ENCODE data around the gene AFF3.

DNA sequence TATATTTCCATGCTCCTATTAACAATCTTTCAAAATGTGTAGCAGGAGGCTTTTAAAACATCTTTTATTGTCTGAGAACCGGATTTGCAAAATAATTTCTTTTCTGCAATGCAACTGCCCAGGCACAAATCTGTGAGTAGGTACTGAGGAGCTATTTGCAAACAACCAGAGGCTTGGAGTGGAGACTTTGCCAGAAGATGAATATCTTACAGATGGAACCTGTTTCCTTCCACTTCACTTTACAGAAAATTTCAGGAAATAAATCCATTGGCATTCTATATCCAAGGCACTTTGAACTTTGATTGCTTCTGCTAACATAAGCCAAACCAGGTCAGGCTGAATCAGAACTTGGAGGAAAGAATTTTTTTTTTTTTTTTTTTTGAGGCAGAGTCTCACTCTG is 415.2 kb downstream of the AFF3 start:
- no peak for TF ChIP-seq CTCF (IDR thresholded peaks at IDR 0.05)
- TF ChIP-seq POLR2A (IDR thresholded peaks at IDR 0.05): no peak

All from right lobe of liver (tissue), 4 donors.